K562 (cell line): Measurements from ENCODE around the gene CERS1. TPM values are rescaled to one million over a fixed set of nuclear protein-coding genes. Genes with fewer than 3 reads are reported as not detected.

ENCODE experiments used
- ATAC-seq: fragments of 200-7000 bp; cut with Tn5 transposase; 3 replicates; pipeline ENCODE4 v1.9.1; 2020; ENCODE audit warnings: moderate library complexity
- BruUV-seq: library from RNA; stranded (reverse); fragments of 400-500 nt; replicated peaks from 2 replicates; lab custom pipeline; 2021; lab: Mats Ljungman, UMichigan
- CTCF ChIA-PET: fragments of 300-600 bp; formaldehyde crosslinking; extraction: SDS; loops from one replicate; lab custom pipeline; 2021; ENCODE audit warnings: low intra/inter-chr PET ratio; lab: Yijun Ruan, JAX
- POLR2A ChIA-PET: fragments of 300-600, 350-650 bp; sonication (Branson Sonifier 250); formaldehyde crosslinking; extraction: SDS; loops from one replicate; lab custom pipeline; 2021; ENCODE audit warnings: antibody characterized with exemption, inconsistent platforms; lab: Yijun Ruan, JAX
- DNase-seq, 4 experiments: peaks; one replicate each; pipeline versions ENCODE4 v3.0.0 to v3.0.0-alpha.2; 2011 to 2018; ENCODE audit warnings: low spot score in 3 of 4, mixed read lengths in 3 of 4; ENCODE audit errors: extremely low read depth in 1 of 4
- FAIRE-seq: peaks from 2 replicates; lab custom pipeline; 2011; peaks lifted over from hg19 to GRCh38; lab: Jason Lieb, UNC
- H2AFZ ChIP-seq: 2 replicates; pipeline ENCODE4 v1.6.0; 2011; ENCODE audit warnings: low read depth, low read length, control low read depth, inconsistent platforms
- H3K27ac ChIP-seq: fragments of 200-600 bp; 3 replicates; pipeline ENCODE4 v1.8.0; 2011; ENCODE audit warnings: low read depth, mild to moderate bottlenecking, control low read depth, inconsistent platforms, low read length, moderate library complexity, mixed read lengths; ENCODE audit errors: extremely low read depth
- H3K27me3 ChIP-seq, 2 experiments: fragments of 300-600 bp in 1 of 2; 2 replicates in 1 of 2; 3 replicates in 1 of 2; pipeline versions ENCODE4 v1.6.0 to v1.8.0; 2011; ENCODE audit warnings: inconsistent platforms in 2 of 2, low read length in 2 of 2, mild to moderate bottlenecking in 1 of 2, mixed read lengths in 1 of 2, moderate library complexity in 1 of 2; ENCODE audit not compliant: control insufficient read depth in 2 of 2, insufficient read depth in 2 of 2
- H3K36me3 ChIP-seq: fragments of 300-600 bp; 3 replicates; pipeline ENCODE4 v1.8.0; 2011; ENCODE audit warnings: mild to moderate bottlenecking, low read length, inconsistent platforms; ENCODE audit not compliant: control insufficient read depth, insufficient read depth
- H3K4me1 ChIP-seq, 2 experiments: fragments of 200-600 bp in 1 of 2; replicated peaks in 1 of 2; 2 replicates in 1 of 2; 3 replicates in 1 of 2; pipeline versions ENCODE4 v1.5.1 to v1.8.0; 2011; ENCODE audit warnings: inconsistent platforms in 2 of 2, low read length in 2 of 2, mild to moderate bottlenecking in 1 of 2, mixed read lengths in 1 of 2, moderate library complexity in 1 of 2; ENCODE audit not compliant: control insufficient read depth in 2 of 2, insufficient read depth in 2 of 2
- H3K4me2 ChIP-seq: 2 replicates; pipeline ENCODE4 v1.6.1; 2011; ENCODE audit warnings: low read length, control low read depth, inconsistent platforms, mixed read lengths; ENCODE audit not compliant: insufficient read depth
- H3K4me3 ChIP-seq: fragments of 200-600 bp; sonication (generic), shearing (Covaris generic); 2 replicates; pipeline ENCODE4 v1.5.1; 2016; ENCODE audit warnings: control low read depth, inconsistent platforms
- H3K79me2 ChIP-seq: fragments of 200-600 bp; 3 replicates; pipeline ENCODE4 v1.8.0; 2011; ENCODE audit warnings: low read length, inconsistent platforms; ENCODE audit not compliant: control insufficient read depth, insufficient read depth
- H3K9ac ChIP-seq, 2 experiments: 2 replicates each; pipeline versions ENCODE4 v1.6.0 to v1.6.1; 2011; ENCODE audit warnings: low read depth in 2 of 2, low read length in 2 of 2, control low read depth in 1 of 2, inconsistent platforms in 1 of 2, mild to moderate bottlenecking in 1 of 2, mixed read lengths in 1 of 2; ENCODE audit not compliant: insufficient read depth in 1 of 2
- H3K9me1 ChIP-seq: one replicate; pipeline ENCODE4 v1.6.0; 2011; ENCODE audit warnings: inconsistent platforms, mild to moderate bottlenecking, low read length, moderate library complexity; ENCODE audit not compliant: control insufficient read depth, insufficient read depth
- H3K9me3 ChIP-seq: replicated peaks from 2 replicates; pipeline ENCODE4 v1.5.1; 2011; ENCODE audit warnings: low read depth, low read length, inconsistent platforms; ENCODE audit not compliant: control insufficient read depth, insufficient read depth
- H4K20me1 ChIP-seq: replicated peaks from 2 replicates; pipeline ENCODE4 v1.6.1; 2011; ENCODE audit warnings: low read length, inconsistent platforms, mixed read lengths; ENCODE audit not compliant: control insufficient read depth, insufficient read depth
- ARID3A ChIP-seq: IDR thresholded peaks from 2 replicates; pipeline ENCODE4 v1.6.1; 2012; ENCODE audit warnings: low read depth, low read length, improper control_type of control experiment, borderline replicate concordance
- CREB3L1 ChIP-seq: fragments of 450-650 bp; IDR thresholded peaks from 2 replicates; pipeline ENCODE4 v1.6.1; 2014; ENCODE audit warnings: low read depth, mild to moderate bottlenecking, moderate library complexity, borderline replicate concordance
- GTF2A2 ChIP-seq: IDR thresholded peaks from 2 replicates; pipeline ENCODE4 v1.6.1; 2016; ENCODE audit warnings: mild to moderate bottlenecking, missing genetic modification characterization, missing compliant biosample characterization
- HINFP ChIP-seq: fragments of 450-650 bp; conservative IDR thresholded peaks from 2 replicates; pipeline ENCODE4 v1.6.1; 2016; ENCODE audit warnings: missing genetic modification characterization, low read depth, mild to moderate bottlenecking, control low read depth, missing compliant biosample characterization
- MLX ChIP-seq, 2 experiments: fragments of 450-650 bp in 1 of 2; sonication (generic) in 1 of 2; formaldehyde crosslinking; conservative IDR thresholded peaks; 2 replicates each; pipeline versions ENCODE4 v1.4.0 to v1.8.1; 2020 to 2022; ENCODE audit warnings: mild to moderate bottlenecking in 1 of 2, missing genetic modification reagents in 1 of 2
- RFX1 ChIP-seq: fragments of 450-650 bp; IDR thresholded peaks from 2 replicates; pipeline ENCODE4 v1.6.1; 2016; ENCODE audit warnings: mild to moderate bottlenecking, moderate library complexity
- SFPQ ChIP-seq: fragments of 200-400 bp; formaldehyde crosslinking; IDR thresholded peaks from 2 replicates; pipeline ENCODE4 v1.6.1; 2017; ENCODE audit warnings: mild to moderate bottlenecking, low read depth, low read length, moderate library complexity
- SNIP1 ChIP-seq: fragments of 450-650 bp; IDR thresholded peaks from 2 replicates; pipeline ENCODE4 v1.7.1; 2017; ENCODE audit warnings: low read depth, mild to moderate bottlenecking
- SPI1 ChIP-seq: IDR thresholded peaks from 2 replicates; pipeline ENCODE4 v1.6.1; 2011; ENCODE audit warnings: low read depth, low read length, control low read depth, borderline replicate concordance
- XRCC5 ChIP-seq: fragments of 200-400 bp; formaldehyde crosslinking; IDR thresholded peaks from 2 replicates; pipeline ENCODE4 v1.6.1; 2017; ENCODE audit warnings: low read depth, mild to moderate bottlenecking, low read length
- ZNF668 ChIP-seq: fragments of 250-450 bp; sonication (Bioruptor Pico); IDR thresholded peaks from 2 replicates; pipeline ENCODE4 v1.8.0; 2022; ENCODE audit warnings: mild to moderate bottlenecking, inconsistent platforms
- WGBS: fragments of 100-300 bp; shearing (Covaris generic); methylation state at CpG from one replicate; pipeline ENCODE4 v1.1.6; 2016; ENCODE audit warnings: low coverage, mixed read lengths; ENCODE audit not compliant: insufficient coverage; ENCODE audit errors: missing lambda C conversion rate; 5-methylcytosine and 5-hydroxymethylcytosine counted together
- in situ Hi-C: fragments of 300-500 bp; cut with MboI; formaldehyde crosslinking; loops from 4 replicates; pipeline ENCODE4 v1.15.0; 2018; ENCODE audit warnings: inconsistent platforms, mixed read lengths
- intact Hi-C: fragments of 100-400 bp; cut with micrococcal nuclease; formaldehyde crosslinking; loops from 2 replicates; pipeline ENCODE4 v1.14.2; 2022
- polyA plus RNA-seq, 8 experiments: library from polyadenylated mRNA; depleted of rRNA in 4 of 8; stranded (reverse) in 5 of 8; unstranded in 3 of 8; fragments of >200 nt; fragmentation: Nextera tagmentation in 2 of 8; fragmentation: Illumina TruSeq in 1 of 8; extraction: Ambion mirVana in 2 of 8; extraction: Trizol in 1 of 8; gene quantifications; 2 replicates each; pipeline versions ENCODE4 v1.2.1 to v1.2.3, GENCODE V29; 2011 to 2014; ENCODE audit warnings: inconsistent platforms in 1 of 8, missing spikeins in 1 of 8
- total RNA-seq, 7 experiments: library from RNA; depleted of rRNA in 6 of 7; stranded (reverse); fragments of >200 nt in 6 of 7; fragmentation: Illumina TruSeq in 2 of 7; extraction: Trizol in 2 of 7; gene quantifications; 2 replicates each; pipeline versions ENCODE4 v1.2.1 to v1.2.3, GENCODE V29; 2011 to 2021; ENCODE audit warnings: low replicate concordance in 1 of 7

CERS1 gene
- total and polyA plus RNA-seq, 9 of the 15 experiments (the other 6 are each of a cell fraction or from before 2014, with no cell fraction given): 0.33 to 1.5 (median 0.86) TPM; not detected in 2

- H3K4me3 ChIP-seq: no peak overlapping the region
- H3K9me3 ChIP-seq: no peaks in the 10 kb centered on the region
- POLR2A ChIA-PET: interaction anchor here (0.7 to 3.1 kb wide), 4 partner anchors 10 to 267 kb away, joined by 3 to 21 read pairs (median 4); no protein-coding TSS in a partner anchor
- no TSS peak for BruUV-seq
- peaks cover 20% of the 10 kb centered on the region for H3K9me1 ChIP-seq
- no peak for TF ChIP-seq GTF2A2 (tag)
- TF ChIP-seq SPI1: no peak
- no peak for TF ChIP-seq MLX (CRISPR knock-in tag; conservative IDR thresholded peaks at IDR 0.05)
- no peak for TF ChIP-seq ZNF668 (CRISPR knock-in tag)
- TF ChIP-seq SFPQ: no peak
- no peak for TF ChIP-seq HINFP (tag)
- no peak for TF ChIP-seq SNIP1
- TF ChIP-seq CREB3L1: no peak
- TF ChIP-seq XRCC5: no peak
- TF ChIP-seq ARID3A: no peak
- no peak for TF ChIP-seq RFX1
- no peak for DNase-seq
- H3K4me1 ChIP-seq: peaks cover 3 to 34% of the 10 kb centered on the region in 2 experiments; a peak in 4 of 5 replicates
- FAIRE-seq: no peak
- peaks cover 63% of the 10 kb centered on the region for H4K20me1 ChIP-seq
- H3K36me3 ChIP-seq: peaks cover 77% of the 10 kb centered on the region
- H3K79me2 ChIP-seq: peaks cover 88% of the 10 kb centered on the region
- WGBS: 94% methylated on average over 12 of the region's 12 CpGs
- in situ Hi-C loops (no loop called here), intact Hi-C loops (loop anchor here (10.0 kb wide), 1 partner anchor 251 kb away; no protein-coding TSS in a partner anchor)
- ATAC-seq: no peak
- H2AFZ ChIP-seq: no peak overlapping the region
- no peak overlapping the region for H3K4me2 ChIP-seq
- no peak overlapping the region for H3K27ac ChIP-seq
- CTCF ChIA-PET: interaction anchor here (1.5 kb wide), 1 partner anchor 20 kb away, joined by 3 read pairs; no protein-coding TSS in a partner anchor
- 0 out of 4 replicates have a peak overlapping the region, but pooled peaks of 1 of the 2 experiments have one; percentile 36 for H3K9ac ChIP-seq
- H3K27me3 ChIP-seq: no peaks in the 10 kb centered on the region; a peak in 1 of 5 replicates
These were observed 50.0 kb downstream of the CERS1 start for GRCh38 chr19:18845961-18846360.
